ENCODE measurements around the gene AUTS2. TPM values are rescaled to one million over a fixed set of nuclear protein-coding genes. Genes with fewer than 3 reads are reported as not detected.

Gene AUTS2
- total RNA-seq, 1 donor from 2014 or later: 2.1 TPM

DNA sequence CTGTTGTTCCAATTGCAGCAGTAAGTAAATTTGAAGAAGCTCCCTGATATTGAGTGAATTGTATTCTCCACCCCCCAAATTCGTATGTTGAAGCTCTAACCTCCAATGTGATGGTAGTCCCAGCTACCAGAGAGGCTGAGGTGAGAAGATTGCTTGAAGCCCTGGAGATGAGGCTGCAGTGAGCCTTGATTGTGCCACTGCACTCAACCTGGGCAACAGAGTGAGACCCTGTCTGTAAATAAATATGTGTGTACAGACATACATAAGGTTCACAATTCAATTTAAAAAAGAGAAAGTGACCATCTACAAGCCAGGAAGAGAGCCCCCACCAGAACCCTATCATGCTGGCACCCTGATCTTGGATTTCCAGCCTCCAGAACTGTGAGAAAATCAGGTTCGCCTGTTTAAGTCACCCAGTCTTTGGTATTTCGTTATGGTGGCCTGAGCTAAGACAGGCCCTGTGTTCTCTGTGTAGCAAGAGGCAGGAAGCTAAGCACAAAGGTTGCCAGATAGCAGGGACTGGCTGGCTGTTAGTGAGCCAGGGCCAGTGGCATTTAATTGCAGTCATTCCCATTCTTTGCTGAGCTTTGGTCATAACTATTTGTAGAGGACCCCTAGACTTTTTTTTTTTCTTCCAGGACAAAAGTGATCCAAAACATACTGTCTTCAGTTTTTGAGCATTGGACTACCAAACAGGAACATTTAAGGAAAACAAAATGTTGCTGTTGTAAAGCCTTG, 45.6 kb downstream of the AUTS2 start:
- Mint-ChIP-seq H3K4me1 (no peaks in the 10 kb centered on the region), H3K9me3 (no peaks in the 10 kb centered on the region), H3K27ac (no peak overlapping the region), H3K4me3 (no peak overlapping the region), H3K36me3 (ENCODE audit: low read depth) (no peaks in the 10 kb centered on the region), H3K27me3 (peaks cover 2% of the 10 kb centered on the region)
- intact Hi-C loops (cut with micrococcal nuclease): no loop called here
- no peak for DNase-seq

GRCh38 chr7:69645683-69646082, 47.4 kb downstream of the AUTS2 start:
- Mint-ChIP-seq H3K9me3 (no peaks in the 10 kb centered on the region), H3K27ac (no peak overlapping the region), H3K27me3 (peaks cover 2% of the 10 kb centered on the region), H3K36me3 (ENCODE audit: low read depth) (no peaks in the 10 kb centered on the region), H3K4me1 (no peaks in the 10 kb centered on the region), H3K4me3 (no peak overlapping the region)
- no peak for DNase-seq
- intact Hi-C loops (cut with micrococcal nuclease): no loop called here

GRCh38 chr7:69651101-69651590, 52.9 kb downstream of the AUTS2 start:
- no peaks in the 10 kb centered on the region for H3K9me3 Mint-ChIP-seq
- H3K27ac Mint-ChIP-seq: no peak overlapping the region
- H3K4me1 Mint-ChIP-seq: no peaks in the 10 kb centered on the region
- H3K4me3 Mint-ChIP-seq: no peak overlapping the region
- H3K36me3 Mint-ChIP-seq (ENCODE audit: low read depth): no peaks in the 10 kb centered on the region
- intact Hi-C loops (cut with micrococcal nuclease): no loop called here
- no peak for DNase-seq
- H3K27me3 Mint-ChIP-seq: peaks cover 2% of the 10 kb centered on the region

DNA sequence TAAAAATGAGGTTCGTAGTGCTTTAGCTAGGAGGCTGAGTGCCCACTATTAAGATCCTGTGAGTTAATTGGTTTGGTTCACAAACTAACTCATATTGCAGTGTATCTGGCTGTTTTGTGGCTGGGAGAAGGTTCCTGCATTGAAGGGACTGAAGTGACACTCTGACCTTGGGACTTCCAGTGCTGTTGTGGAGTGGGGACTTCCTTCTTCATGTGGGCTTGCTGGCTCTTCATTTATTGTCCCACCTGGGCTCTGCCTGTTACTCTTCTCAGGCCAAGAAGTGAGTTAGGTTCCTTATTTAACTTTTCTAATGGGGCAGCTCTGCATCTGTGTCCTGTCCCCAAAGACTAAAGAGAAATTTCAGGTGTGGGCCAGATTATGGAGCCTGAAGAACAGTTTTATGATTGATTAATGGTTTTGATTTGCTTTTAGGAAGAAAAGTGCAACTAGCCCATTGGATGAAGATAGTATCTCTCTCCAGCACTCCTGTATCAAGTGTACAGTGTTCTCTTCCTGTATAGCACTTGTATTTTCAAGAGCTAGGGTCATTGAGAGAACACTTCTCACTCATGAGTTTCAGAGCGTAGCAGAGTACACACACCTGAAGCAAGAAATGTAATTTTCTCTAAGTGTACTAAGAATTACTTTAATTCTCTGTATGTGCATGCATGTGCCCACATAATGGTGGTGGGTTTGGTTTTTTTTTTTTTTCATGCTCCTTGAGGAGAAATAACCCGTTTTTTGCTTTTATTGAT, 54.8 kb downstream of the AUTS2 start:
- no peaks in the 10 kb centered on the region for H3K27me3 Mint-ChIP-seq
- H3K4me3 Mint-ChIP-seq: no peak overlapping the region
- no peaks in the 10 kb centered on the region for H3K4me1 Mint-ChIP-seq
- intact Hi-C loops (cut with micrococcal nuclease): no loop called here
- DNase-seq: no peak
- no peak overlapping the region for H3K27ac Mint-ChIP-seq
- H3K36me3 Mint-ChIP-seq (ENCODE audit: low read depth): no peaks in the 10 kb centered on the region
- no peaks in the 10 kb centered on the region for H3K9me3 Mint-ChIP-seq

DNA sequence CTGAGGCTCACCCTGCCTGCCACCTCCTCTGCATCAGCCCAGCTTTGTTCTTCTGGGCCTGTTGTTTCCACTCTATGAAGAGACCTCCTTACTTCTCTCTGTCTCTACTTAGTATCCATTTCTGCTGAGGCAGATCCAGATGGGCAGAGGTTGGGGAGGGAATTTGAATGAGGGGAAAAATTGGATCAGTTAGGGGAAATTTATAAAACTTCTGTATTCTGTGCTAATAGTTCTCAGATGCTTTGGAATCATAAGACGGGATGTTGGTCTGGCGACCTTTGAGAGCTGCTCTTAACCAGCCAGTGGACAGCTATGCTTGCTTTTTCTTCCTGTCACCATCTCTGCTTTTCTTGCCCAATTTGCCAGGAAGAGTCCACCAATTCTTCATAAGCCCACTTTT, 55.5 kb downstream of the AUTS2 start:
- no peaks in the 10 kb centered on the region for H3K4me1 Mint-ChIP-seq
- H3K27me3 Mint-ChIP-seq: no peaks in the 10 kb centered on the region
- no peaks in the 10 kb centered on the region for H3K9me3 Mint-ChIP-seq
- intact Hi-C loops (cut with micrococcal nuclease): no loop called here
- no peak overlapping the region for H3K27ac Mint-ChIP-seq
- DNase-seq: no peak
- H3K4me3 Mint-ChIP-seq: no peak overlapping the region
- no peaks in the 10 kb centered on the region for H3K36me3 Mint-ChIP-seq (ENCODE audit: low read depth)

- no peaks in the 10 kb centered on the region for H3K36me3 Mint-ChIP-seq (ENCODE audit: low read depth)
- H3K4me1 Mint-ChIP-seq: no peaks in the 10 kb centered on the region
- no peak overlapping the region for H3K4me3 Mint-ChIP-seq
- intact Hi-C loops (cut with micrococcal nuclease): no loop called here
- no peaks in the 10 kb centered on the region for H3K9me3 Mint-ChIP-seq
- no peaks in the 10 kb centered on the region for H3K27me3 Mint-ChIP-seq
- DNase-seq: no peak
- H3K27ac Mint-ChIP-seq: no peak overlapping the region
These were observed 56.1 kb downstream of the AUTS2 start for GRCh38 chr7:69654381-69654780.

- H3K27ac Mint-ChIP-seq: no peak overlapping the region
- no peak overlapping the region for H3K4me3 Mint-ChIP-seq
- intact Hi-C loops (cut with micrococcal nuclease): no loop called here
- no peak for DNase-seq
- no peaks in the 10 kb centered on the region for H3K9me3 Mint-ChIP-seq
- no peaks in the 10 kb centered on the region for H3K27me3 Mint-ChIP-seq
- no peaks in the 10 kb centered on the region for H3K4me1 Mint-ChIP-seq
- no peaks in the 10 kb centered on the region for H3K36me3 Mint-ChIP-seq (ENCODE audit: low read depth)
These were observed 56.8 kb downstream of the AUTS2 start for GRCh38 chr7:69654849-69655707.

GRCh38 chr7:69656077-69656476, 57.8 kb downstream of the AUTS2 start:
- Mint-ChIP-seq H3K9me3 (no peaks in the 10 kb centered on the region), H3K4me1 (no peaks in the 10 kb centered on the region), H3K27me3 (no peaks in the 10 kb centered on the region), H3K36me3 (ENCODE audit: low read depth) (no peaks in the 10 kb centered on the region), H3K27ac (no peak overlapping the region), H3K4me3 (no peak overlapping the region)
- intact Hi-C loops (cut with micrococcal nuclease): no loop called here
- DNase-seq: no peak

DNA sequence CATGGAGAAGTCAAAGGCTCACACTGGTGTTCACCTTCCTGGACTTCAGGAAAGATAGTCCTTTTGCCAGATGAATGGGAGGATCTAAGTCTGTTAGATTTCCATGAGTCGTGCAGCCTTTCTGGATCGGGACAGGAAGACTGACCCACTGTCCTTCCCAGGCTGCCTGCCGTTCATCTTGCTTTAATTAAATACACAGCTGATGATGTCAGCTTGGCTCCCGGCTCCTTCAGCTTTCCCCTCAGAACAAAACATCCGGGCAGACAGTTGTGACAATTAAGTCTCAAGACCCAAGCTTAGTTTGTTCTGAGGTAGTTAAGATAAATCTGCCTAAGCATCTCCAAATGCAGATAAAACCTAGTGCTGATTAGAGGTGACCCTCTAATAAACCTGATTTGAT, 58.6 kb downstream of the AUTS2 start:
- no peak for DNase-seq
- intact Hi-C loops (cut with micrococcal nuclease): no loop called here
- no peak overlapping the region for H3K4me3 Mint-ChIP-seq
- H3K36me3 Mint-ChIP-seq (ENCODE audit: low read depth): no peaks in the 10 kb centered on the region
- no peaks in the 10 kb centered on the region for H3K9me3 Mint-ChIP-seq
- no peak overlapping the region for H3K27ac Mint-ChIP-seq
- no peaks in the 10 kb centered on the region for H3K4me1 Mint-ChIP-seq
- H3K27me3 Mint-ChIP-seq: no peaks in the 10 kb centered on the region

DNA sequence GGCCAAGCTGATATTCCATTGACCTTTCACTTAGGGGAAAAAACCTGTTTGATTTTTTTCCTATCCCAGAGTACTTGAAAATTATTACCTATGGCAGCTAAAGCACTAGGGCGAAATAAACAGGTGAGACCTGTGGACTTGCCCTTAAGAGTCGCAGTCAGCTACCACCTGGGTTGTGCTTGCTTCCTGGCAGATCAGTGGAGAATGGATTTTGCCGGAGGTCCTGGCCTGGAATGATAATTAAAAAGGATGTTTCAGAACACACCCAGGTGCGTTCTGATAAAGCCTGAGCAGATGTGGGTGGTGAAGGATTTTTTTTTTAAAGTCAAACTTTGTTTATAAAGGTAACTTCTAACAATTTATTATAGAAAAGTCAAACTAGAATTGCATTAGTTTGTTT, 59.1 kb downstream of the AUTS2 start:
- no peaks in the 10 kb centered on the region for H3K36me3 Mint-ChIP-seq (ENCODE audit: low read depth)
- no peak overlapping the region for H3K4me3 Mint-ChIP-seq
- H3K27me3 Mint-ChIP-seq: no peaks in the 10 kb centered on the region
- H3K9me3 Mint-ChIP-seq: no peaks in the 10 kb centered on the region
- no peak for DNase-seq
- H3K27ac Mint-ChIP-seq: no peak overlapping the region
- H3K4me1 Mint-ChIP-seq: no peaks in the 10 kb centered on the region
- intact Hi-C loops (cut with micrococcal nuclease): no loop called here

DNA sequence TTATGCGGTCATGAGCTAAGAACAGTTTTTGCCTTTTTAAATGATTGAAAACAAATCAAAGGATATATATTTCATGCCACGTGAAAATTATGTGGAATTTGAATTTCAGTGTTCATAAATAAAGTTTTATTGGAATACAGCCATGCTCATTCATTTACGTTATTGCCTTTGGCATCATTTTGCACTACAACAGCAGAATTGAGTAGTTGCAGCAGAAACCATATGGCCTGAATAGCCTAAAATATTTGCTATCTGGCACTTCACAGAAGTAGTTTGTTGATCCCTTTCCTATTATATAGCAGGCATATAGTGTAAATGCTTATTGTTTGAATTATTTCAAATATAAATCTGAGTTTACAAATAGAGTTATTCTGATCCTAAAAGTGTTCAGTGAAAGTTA, 59.7 kb downstream of the AUTS2 start:
- intact Hi-C loops (cut with micrococcal nuclease): no loop called here
- no peaks in the 10 kb centered on the region for H3K4me1 Mint-ChIP-seq
- DNase-seq: no peak
- no peaks in the 10 kb centered on the region for H3K36me3 Mint-ChIP-seq (ENCODE audit: low read depth)
- H3K4me3 Mint-ChIP-seq: no peak overlapping the region
- H3K9me3 Mint-ChIP-seq: no peaks in the 10 kb centered on the region
- no peak overlapping the region for H3K27ac Mint-ChIP-seq
- no peaks in the 10 kb centered on the region for H3K27me3 Mint-ChIP-seq

DNA sequence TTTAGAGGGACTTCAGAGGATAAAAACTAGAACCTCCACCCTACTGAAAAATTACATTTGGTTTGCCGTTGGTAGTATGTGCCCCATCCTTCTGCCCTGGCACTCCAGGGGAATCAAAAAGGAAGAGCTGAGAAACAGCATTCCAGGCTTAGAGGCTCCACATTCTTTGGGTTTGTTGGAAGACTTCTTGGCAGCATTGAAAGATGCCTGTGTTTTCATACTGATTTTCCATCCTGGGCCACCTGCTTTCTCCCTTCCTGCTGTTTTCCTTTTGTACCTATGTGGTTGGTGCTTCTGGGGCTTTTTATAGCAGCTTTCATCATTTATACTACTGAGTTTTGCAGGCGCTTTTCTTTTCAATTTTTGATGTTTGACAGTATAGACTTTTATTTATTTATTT, 61.7 kb downstream of the AUTS2 start:
- no peaks in the 10 kb centered on the region for H3K9me3 Mint-ChIP-seq
- no peak for DNase-seq
- no peaks in the 10 kb centered on the region for H3K27me3 Mint-ChIP-seq
- H3K27ac Mint-ChIP-seq: no peak overlapping the region
- intact Hi-C loops (cut with micrococcal nuclease): no loop called here
- H3K4me3 Mint-ChIP-seq: no peak overlapping the region
- no peaks in the 10 kb centered on the region for H3K4me1 Mint-ChIP-seq
- no peaks in the 10 kb centered on the region for H3K36me3 Mint-ChIP-seq (ENCODE audit: low read depth)

- DNase-seq: no peak
- Mint-ChIP-seq H3K4me1 (no peaks in the 10 kb centered on the region), H3K27me3 (no peaks in the 10 kb centered on the region), H3K9me3 (no peaks in the 10 kb centered on the region), H3K36me3 (ENCODE audit: low read depth) (no peaks in the 10 kb centered on the region), H3K27ac (no peak overlapping the region), H3K4me3 (no peak overlapping the region)
- intact Hi-C loops (cut with micrococcal nuclease): no loop called here
These were observed 63.1 kb downstream of the AUTS2 start for GRCh38 chr7:69661342-69661741.

Measured in activated CD4-positive, alpha-beta T cell treated with anti-CD3 and anti-CD28 coated beads, Interleukin-2, amount 10 ng/mL, durations not matched to agents 24 days and 14 days (primary cell).